Lung microvascular endothelial cell (primary cell): ENCODE measurements around the gene MVB12B. TPM values are rescaled to one million over a fixed set of nuclear protein-coding genes. Genes with fewer than 3 reads are reported as not detected.

ENCODE experiments used
- DNase-seq, 2 donors: peaks; one replicate each; pipeline versions ENCODE4 v3.0.0 to v3.0.0-alpha.2; 2010; ENCODE audit warnings: low read depth in 2 of 2
- total RNA-seq: library from RNA; depleted of rRNA; stranded (reverse); fragments of >200 nt; gene quantifications from 2 replicates; pipeline ENCODE4 v1.2.1, GENCODE V29; 2014

Gene MVB12B
- total RNA-seq, 1 donor from 2014 or later = 16.9 TPM

GRCh38 chr9:126330536-126330935 lies 3.9 kb downstream of the MVB12B start:
- no peak for DNase-seq

- DNase-seq = no peak
Measured at GRCh38 chr9:126331964-126332748, 5.5 kb downstream of the MVB12B start.

- DNase-seq = peak; percentile 48 to 92
Measured at GRCh38 chr9:126334721-126335621, 8.3 kb downstream of the MVB12B start.

- peak in 1 of 2 donors; percentile 57 for DNase-seq
Measured at GRCh38 chr9:126335837-126336735, 9.5 kb downstream of the MVB12B start.

DNA sequence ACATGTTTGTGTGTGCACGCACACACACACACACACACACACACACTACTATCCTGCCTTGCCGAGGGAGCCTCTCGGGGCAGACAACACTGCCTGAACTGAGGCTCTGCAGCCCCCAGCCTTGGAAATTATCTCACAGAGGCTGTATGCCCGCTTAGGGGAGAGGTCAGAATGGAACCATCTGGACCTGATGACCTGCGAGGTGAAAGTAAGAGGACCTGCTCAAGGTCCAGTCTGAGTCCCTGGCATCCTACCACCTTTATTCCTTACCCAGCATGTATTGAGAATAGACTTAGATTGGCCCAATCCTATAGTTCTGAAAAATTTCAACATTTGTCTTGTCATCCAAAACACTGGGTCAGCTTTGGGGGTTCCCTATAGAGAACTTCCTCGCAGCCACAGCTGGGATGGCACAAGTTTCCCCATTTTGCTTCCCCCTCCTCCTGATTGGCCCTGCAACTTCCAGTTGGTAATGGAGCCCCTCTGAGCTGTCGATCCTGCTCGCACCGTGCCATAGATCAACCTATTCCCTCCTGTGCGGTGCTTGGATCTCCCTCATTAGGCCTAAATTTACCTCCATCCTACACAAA lies 10.2 kb downstream of the MVB12B start:
- DNase-seq = no peak

GRCh38 chr9:126337729-126338372 lies 11.2 kb downstream of the MVB12B start:
- DNase-seq = no peak

- no peak for DNase-seq
Measured at GRCh38 chr9:126338945-126339344, 12.3 kb downstream of the MVB12B start.

DNA sequence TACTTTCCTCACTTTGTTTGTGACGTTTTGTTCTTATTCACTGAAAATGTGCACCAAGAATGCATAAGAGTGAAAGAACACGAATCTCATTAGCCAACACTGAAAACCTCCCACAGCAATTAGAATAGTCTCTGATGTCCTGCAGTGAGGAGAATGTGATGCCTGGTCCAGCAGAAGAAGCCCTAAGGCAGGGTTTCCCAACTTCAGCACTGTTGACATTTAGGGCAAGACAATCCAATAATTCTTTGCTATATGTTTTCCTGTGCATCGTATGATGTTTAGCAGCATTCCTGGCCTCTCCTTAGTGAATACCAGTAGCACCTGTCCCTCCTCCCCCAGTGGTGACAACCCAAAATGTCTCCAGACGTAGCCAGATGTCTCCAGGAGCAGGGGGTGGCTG lies 14.8 kb downstream of the MVB12B start:
- no peak for DNase-seq

DNA sequence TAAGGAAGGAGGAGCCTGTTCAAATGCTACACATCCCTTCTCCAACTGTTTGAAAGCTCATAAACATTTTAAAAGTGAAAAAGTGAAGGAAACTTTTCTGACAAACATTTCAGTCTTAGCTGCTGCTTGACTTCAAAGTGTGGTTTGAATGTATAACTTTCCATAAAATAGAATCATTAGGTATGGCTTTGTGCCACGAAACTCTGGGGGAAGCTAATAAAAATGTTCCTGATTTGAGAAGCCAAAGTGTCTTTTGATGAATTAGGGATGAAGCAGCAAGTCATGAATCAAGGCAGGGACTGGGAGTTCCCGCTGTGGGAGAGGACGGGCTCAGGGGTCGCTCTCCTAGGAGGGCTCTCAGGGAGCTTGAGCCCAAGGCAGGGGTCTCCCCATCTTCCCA lies 15.3 kb downstream of the MVB12B start:
- no peak for DNase-seq

DNA sequence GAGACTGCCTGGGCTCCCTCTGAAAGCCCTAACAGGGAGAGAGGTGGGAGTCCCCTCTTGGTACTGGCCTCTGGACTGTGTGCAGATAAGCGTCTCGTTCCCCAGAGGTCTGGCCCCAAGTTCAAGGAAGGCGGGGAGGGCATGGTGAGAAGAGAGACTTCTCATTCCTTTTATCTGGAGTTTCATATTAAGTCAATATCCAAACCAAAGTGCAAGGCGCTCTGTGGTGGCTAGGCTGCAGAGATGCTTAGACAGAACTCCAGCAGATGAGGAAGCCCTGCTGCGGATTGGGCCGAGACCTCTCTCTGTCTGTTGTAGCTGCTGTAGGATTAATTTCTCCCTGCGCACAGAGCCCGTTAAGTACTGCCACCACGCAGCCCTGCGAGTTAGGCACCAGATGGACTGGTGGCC lies 16.0 kb downstream of the MVB12B start:
- DNase-seq = no peak

GRCh38 chr9:126343271-126343700 lies 16.7 kb downstream of the MVB12B start:
- DNase-seq = no peak

GRCh38 chr9:126346031-126346430 lies 19.4 kb downstream of the MVB12B start:
- DNase-seq = no peak

DNA sequence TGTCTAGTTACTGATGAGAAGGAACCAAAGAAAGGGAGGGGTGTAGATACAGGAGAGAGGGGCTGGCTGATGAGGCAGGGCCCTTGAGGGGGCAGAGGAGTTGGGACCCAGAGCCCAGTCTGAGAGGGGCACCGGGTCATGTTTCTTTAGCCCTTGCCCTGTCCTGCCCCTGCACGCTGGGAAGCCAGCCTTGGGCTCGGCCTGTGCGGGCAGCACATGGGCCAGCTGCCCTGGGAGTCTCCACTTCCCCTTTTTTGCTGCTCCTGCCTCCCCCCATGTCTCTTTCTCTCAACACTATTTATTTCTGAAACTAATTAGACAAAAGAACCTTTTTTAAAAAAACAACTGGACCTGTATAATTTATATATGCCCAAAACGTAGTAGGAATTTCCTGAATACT lies 20.5 kb downstream of the MVB12B start:
- no peak for DNase-seq

- peak in 1 of 2 donors; percentile 39 for DNase-seq
Measured at GRCh38 chr9:126347911-126348760, 21.5 kb downstream of the MVB12B start.

DNA sequence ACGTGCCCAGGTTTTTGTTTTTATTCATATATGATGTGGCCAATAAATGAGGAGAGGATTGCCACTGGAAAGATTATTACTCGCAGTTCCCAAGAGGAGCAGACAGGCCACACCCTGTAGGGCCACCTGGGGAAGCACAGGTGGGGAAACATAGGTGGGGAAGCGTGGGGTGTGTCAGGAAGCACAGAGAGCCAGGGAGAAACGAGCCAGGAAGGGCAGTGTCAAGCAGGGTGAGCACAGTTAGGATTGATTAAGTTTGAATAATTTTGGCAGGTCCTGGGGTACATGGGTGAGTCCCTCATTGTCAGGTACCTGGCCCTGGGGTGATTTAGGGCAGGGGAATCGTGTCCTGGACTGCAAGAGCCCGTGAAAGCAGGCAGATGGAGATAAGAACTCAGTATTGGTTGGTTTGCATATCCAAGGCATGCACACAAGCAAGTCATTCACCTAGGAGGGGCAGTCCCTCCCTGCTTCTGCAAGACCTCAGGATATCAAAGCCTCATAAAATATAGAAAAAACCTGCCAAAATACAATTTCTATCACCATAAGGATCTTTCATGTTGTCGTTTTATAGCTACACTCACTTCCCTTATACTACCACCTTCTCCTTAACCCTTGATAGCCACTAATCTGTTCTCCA lies 22.4 kb downstream of the MVB12B start:
- no peak for DNase-seq

- DNase-seq = no peak
Measured at GRCh38 chr9:126354887-126355770, 28.5 kb downstream of the MVB12B start.

DNA sequence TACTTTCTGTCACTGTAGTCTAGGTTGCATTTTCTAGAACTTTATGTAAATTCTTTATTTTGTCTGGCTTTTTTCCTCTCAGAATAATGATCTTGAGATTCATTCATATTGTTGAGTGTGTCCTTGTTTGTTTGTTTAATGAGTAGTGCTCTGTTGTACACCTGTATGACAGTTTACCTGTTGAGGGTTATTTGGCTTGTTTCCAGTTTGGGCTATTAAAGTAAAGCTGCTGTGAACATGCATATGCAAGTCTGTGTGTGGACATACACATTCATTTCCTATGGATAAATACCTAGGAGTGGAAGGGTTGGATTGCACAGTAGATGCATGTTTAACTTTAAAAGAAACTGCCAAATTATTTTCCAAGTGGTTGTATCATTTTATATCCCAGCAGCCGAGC lies 30.4 kb downstream of the MVB12B start:
- no peak for DNase-seq

DNA sequence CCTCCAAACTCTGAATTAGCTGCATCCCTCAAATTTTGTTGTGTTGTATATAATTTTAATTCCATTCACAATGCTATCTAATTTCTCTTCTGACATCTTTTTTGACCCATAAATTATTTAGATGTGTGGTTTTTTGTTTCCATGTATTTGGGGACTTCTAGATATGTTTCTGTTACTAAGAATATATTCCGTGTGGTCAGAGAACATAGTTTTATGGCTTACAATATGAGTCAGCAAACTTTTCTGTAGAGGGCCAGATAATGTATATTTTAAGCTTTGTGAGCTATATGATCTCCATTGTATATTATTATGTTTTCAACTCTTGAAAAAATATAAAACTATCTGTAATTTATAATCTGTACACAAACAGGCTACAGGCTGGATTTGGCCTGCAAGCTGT lies 33.4 kb downstream of the MVB12B start:
- no peak for DNase-seq
